Fibroblast of skin of right quadriceps (primary cell): Measurements from ENCODE around the gene ALPL.
"Not testable (repeated sequence)": the region's sequence is repeated elsewhere in the genome, so short reads cannot be mapped to it uniquely, and the experiment has no call there.

Experiments used
- DNase-seq: peaks from one replicate; pipeline ENCODE4 v3.0.0-alpha.2; 2013

ALPL gene

GRCh38 chr1:21563971-21564370 is 54.7 kb downstream of the ALPL start:
- DNase-seq = no peak

- no peak for DNase-seq
Observed at GRCh38 chr1:21564521-21565095, 55.4 kb downstream of the ALPL start.

- DNase-seq = no peak
Observed at GRCh38 chr1:21565285-21565684, 56.1 kb downstream of the ALPL start.

GRCh38 chr1:21566361-21566760 is 57.1 kb downstream of the ALPL start:
- not testable (repeated sequence) for DNase-seq

- DNase-seq = peak; percentile 76
Observed at GRCh38 chr1:21567241-21568005, 58.2 kb downstream of the ALPL start.

- peak; percentile 15 for DNase-seq
Observed at GRCh38 chr1:21568006-21568746, 59.0 kb downstream of the ALPL start.

GRCh38 chr1:21568809-21569385 is 59.7 kb downstream of the ALPL start:
- no peak for DNase-seq

GRCh38 chr1:21569820-21570527 is 60.8 kb downstream of the ALPL start:
- no peak for DNase-seq

GRCh38 chr1:21570528-21570875 is 61.3 kb downstream of the ALPL start:
- no peak for DNase-seq

GRCh38 chr1:21570885-21571284 is 61.7 kb downstream of the ALPL start:
- no peak for DNase-seq

- DNase-seq = no peak
Observed at GRCh38 chr1:21572221-21572620, 63.0 kb downstream of the ALPL start.

- no peak for DNase-seq
Observed at GRCh38 chr1:21572735-21573277, 63.6 kb downstream of the ALPL start.

GRCh38 chr1:21573475-21573874 is 64.3 kb downstream of the ALPL start:
- no peak for DNase-seq

GRCh38 chr1:21573971-21574465 is 64.8 kb downstream of the ALPL start:
- DNase-seq = peak; percentile 79

GRCh38 chr1:21574466-21575151 is 65.4 kb downstream of the ALPL start:
- DNase-seq = peak; percentile 46

GRCh38 chr1:21575351-21575942 is 66.2 kb downstream of the ALPL start:
- no peak for DNase-seq

GRCh38 chr1:21576031-21576797 is 67.0 kb downstream of the ALPL start:
- DNase-seq = no peak

- no peak for DNase-seq
Observed at GRCh38 chr1:21576798-21577187, 67.6 kb downstream of the ALPL start.

GRCh38 chr1:21577324-21577723 is 68.1 kb downstream of the ALPL start:
- DNase-seq = no peak

GRCh38 chr1:21577933-21578332 is 68.7 kb downstream of the ALPL start:
- no peak for DNase-seq

GRCh38 chr1:21579791-21580190 is 70.6 kb downstream of the ALPL start:
- no peak for DNase-seq
